ENCODE measurements around the gene MYL4.

GRCh38 chr17:47162013-47162622 lies 47.0 kb upstream of the MYL4 start:
- TF ChIP-seq POLR2A (IDR thresholded peaks at IDR 0.05), result no peak
- no peak for TF ChIP-seq CTCF (IDR thresholded peaks at IDR 0.05)
